ENCODE data around the gene ARL6IP6. TPM values are rescaled to one million over a fixed set of nuclear protein-coding genes. Genes with fewer than 3 reads are reported as not detected.
A peak's percentile ranks its signal among the peaks of the same experiment; 100 is the strongest.

The ARL6IP6 gene
- total and polyA plus RNA-seq, 5 donors from 2014 or later = 19.9 to 41.4 (median 33.1) TPM

DNA sequence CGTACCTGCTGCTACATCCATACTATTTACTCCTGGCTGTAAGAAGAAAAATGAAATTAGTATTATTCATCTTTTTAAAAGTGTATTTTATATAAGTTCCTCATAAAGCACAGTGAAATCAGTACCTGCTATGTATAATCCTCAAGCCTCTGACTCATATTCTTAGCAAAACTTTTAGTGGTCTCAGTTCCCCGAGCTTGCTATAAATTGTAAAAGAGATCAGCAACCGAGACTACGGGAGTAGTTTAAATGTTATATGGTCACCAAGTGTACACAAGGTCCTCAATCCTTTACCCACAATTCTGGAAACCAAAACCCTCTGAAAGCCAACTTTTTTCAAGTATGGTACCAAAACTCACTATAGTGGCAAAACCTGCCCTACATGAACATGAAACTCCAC is 25.4 kb upstream of the ARL6IP6 start:
- Histone ChIP-seq H3K9me3 (ENCODE audit: control insufficient read depth in 2 of 2, low read length in 2 of 2) (no peaks in the 10 kb centered on the region), H3K4me1 (ENCODE audit: control insufficient read depth, insufficient read depth, low read length, poor library complexity, severe bottlenecking) (peaks cover 24% of the 10 kb centered on the region), H3K36me3 (ENCODE audit: control insufficient read depth, insufficient read depth, low read length) (peaks cover 22% of the 10 kb centered on the region), H3K27ac (ENCODE audit: insufficient read depth, low read length, poor library complexity, severe bottlenecking) (no peak overlapping the region), H3K27me3 (ENCODE audit: control insufficient read depth, insufficient read depth, low read length) (no peaks in the 10 kb centered on the region), H3K4me3 (ENCODE audit: low read depth, low read length) (peak overlapping the region; percentile 82)
- H3K36me3 Mint-ChIP-seq = peaks cover 10% of the 10 kb centered on the region
- no peak overlapping the region for H3K4me3 Mint-ChIP-seq
- H3K9me3 Mint-ChIP-seq = no peaks in the 10 kb centered on the region
- H3K27me3 Mint-ChIP-seq = no peaks in the 10 kb centered on the region
- DNase-seq (peak in 1 of 3 donors; percentile 23), ATAC-seq (ENCODE audit: low read depth in 2 of 2) (no peak)
- H3K27ac Mint-ChIP-seq = peak overlapping the region in 2 of 3 donors; percentile 38 to 92
- peaks cover 40 to 54% (median 45%) of the 10 kb centered on the region in 4 donors for H3K4me1 Mint-ChIP-seq

DNA sequence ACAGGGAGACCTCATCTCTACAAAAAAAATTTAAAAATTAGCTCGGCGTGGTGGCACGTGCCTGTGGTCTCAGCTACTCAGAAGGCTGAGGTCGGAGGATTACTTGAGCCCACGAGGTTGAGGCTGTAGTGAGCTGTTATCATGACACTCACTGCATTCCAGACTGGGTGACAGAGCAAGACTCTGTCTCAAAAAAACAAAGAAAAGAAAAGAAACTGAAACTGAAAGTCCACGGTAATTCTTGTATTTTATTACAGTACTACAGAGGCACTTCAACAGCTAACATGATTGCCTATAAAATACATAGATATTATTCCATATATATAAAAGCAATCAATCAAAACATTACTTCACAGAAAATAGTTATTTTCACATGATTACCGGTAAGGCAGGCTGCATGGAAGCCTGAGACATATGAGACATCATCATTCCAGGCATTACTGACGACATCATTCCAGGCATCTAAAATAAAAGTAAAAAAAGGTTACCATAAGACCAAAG is 24.2 kb upstream of the ARL6IP6 start:
- Mint-ChIP-seq H3K4me3 (peak overlapping the region; percentile 65 to 98 (median 90)), H3K27me3 (no peaks in the 10 kb centered on the region), H3K36me3 (peaks cover 10% of the 10 kb centered on the region), H3K4me1 (peaks cover 35 to 58% (median 45%) of the 10 kb centered on the region in 4 donors), H3K9me3 (no peaks in the 10 kb centered on the region), H3K27ac (peak overlapping the region; percentile 92 to 97 (median 97))
- H3K4me1 ChIP-seq (ENCODE audit: control insufficient read depth, insufficient read depth, low read length, poor library complexity, severe bottlenecking) = peaks cover 27% of the 10 kb centered on the region
- peak overlapping the region; percentile 82 for H3K4me3 ChIP-seq (ENCODE audit: low read depth, low read length)
- H3K36me3 ChIP-seq (ENCODE audit: control insufficient read depth, insufficient read depth, low read length) = peaks cover 13% of the 10 kb centered on the region
- no peaks in the 10 kb centered on the region for H3K9me3 ChIP-seq (ENCODE audit: control insufficient read depth in 2 of 2, low read length in 2 of 2)
- H3K27me3 ChIP-seq (ENCODE audit: control insufficient read depth, insufficient read depth, low read length) = no peaks in the 10 kb centered on the region
- DNase-seq (peak; percentile 8 to 72 (median 36)), ATAC-seq (ENCODE audit: low read depth in 2 of 2) (peak; percentile 76 to 82)
- H3K27ac ChIP-seq (ENCODE audit: insufficient read depth, low read length, poor library complexity, severe bottlenecking) = peak overlapping the region; percentile 72

- Histone ChIP-seq H3K4me1 (ENCODE audit: control insufficient read depth, insufficient read depth, low read length, poor library complexity, severe bottlenecking) (peaks cover 32% of the 10 kb centered on the region), H3K9me3 (ENCODE audit: control insufficient read depth in 2 of 2, low read length in 2 of 2) (no peaks in the 10 kb centered on the region), H3K27ac (ENCODE audit: insufficient read depth, low read length, poor library complexity, severe bottlenecking) (no peak overlapping the region), H3K4me3 (ENCODE audit: low read depth, low read length) (no peak overlapping the region), H3K27me3 (ENCODE audit: control insufficient read depth, insufficient read depth, low read length) (no peaks in the 10 kb centered on the region), H3K36me3 (ENCODE audit: control insufficient read depth, insufficient read depth, low read length) (peaks cover 13% of the 10 kb centered on the region)
- Mint-ChIP-seq H3K36me3 (peaks cover 10% of the 10 kb centered on the region), H3K9me3 (no peaks in the 10 kb centered on the region), H3K27me3 (no peaks in the 10 kb centered on the region), H3K27ac (peak overlapping the region in 2 of 3 donors; percentile 14 to 25), H3K4me1 (peaks cover 40 to 66% (median 49%) of the 10 kb centered on the region in 4 donors), H3K4me3 (peak overlapping the region in 3 of 4 donors; percentile 0 to 83 (median 16))
- no peak for DNase-seq
- ATAC-seq (ENCODE audit: low read depth in 2 of 2) = no peak
Measured at GRCh38 chr2:152695763-152696162, 22.7 kb upstream of the ARL6IP6 start.

DNA sequence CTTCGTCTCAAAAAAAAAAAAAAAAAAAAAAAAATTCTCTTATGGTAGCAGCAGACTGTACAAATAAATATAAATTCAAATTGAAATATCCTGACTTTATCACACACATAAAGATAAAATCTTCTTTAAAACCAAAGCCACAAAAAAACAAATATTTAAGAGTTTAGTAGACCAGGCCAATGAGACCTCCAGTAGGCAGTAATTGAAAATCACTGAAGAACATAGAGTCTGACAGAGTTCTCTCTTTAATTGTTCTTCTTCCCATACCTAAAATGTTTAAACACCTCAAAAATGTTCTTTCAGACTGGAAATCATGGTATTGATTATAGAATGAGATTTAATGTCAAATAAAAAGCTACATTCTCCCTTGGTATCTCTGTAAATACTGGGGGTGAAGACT is 21.9 kb upstream of the ARL6IP6 start:
- H3K9me3 Mint-ChIP-seq = peaks cover 0 to 4% (median 0%) of the 10 kb centered on the region in 7 donors
- H3K4me1 Mint-ChIP-seq = peaks cover 42 to 68% (median 47%) of the 10 kb centered on the region in 4 donors
- H3K9me3 ChIP-seq (ENCODE audit: control insufficient read depth in 2 of 2, low read length in 2 of 2) = no peaks in the 10 kb centered on the region
- no peaks in the 10 kb centered on the region for H3K27me3 Mint-ChIP-seq
- H3K4me1 ChIP-seq (ENCODE audit: control insufficient read depth, insufficient read depth, low read length, poor library complexity, severe bottlenecking) = peaks cover 32% of the 10 kb centered on the region
- peaks cover 13% of the 10 kb centered on the region for H3K36me3 Mint-ChIP-seq
- H3K36me3 ChIP-seq (ENCODE audit: control insufficient read depth, insufficient read depth, low read length) = peaks cover 18% of the 10 kb centered on the region
- peak overlapping the region in 3 of 4 donors; percentile 16 to 63 (median 26) for H3K4me3 Mint-ChIP-seq
- H3K27ac ChIP-seq (ENCODE audit: insufficient read depth, low read length, poor library complexity, severe bottlenecking) = peak overlapping the region; percentile 38
- DNase-seq (no peak), ATAC-seq (ENCODE audit: low read depth in 2 of 2) (no peak)
- H3K27me3 ChIP-seq (ENCODE audit: control insufficient read depth, insufficient read depth, low read length) = no peaks in the 10 kb centered on the region
- H3K4me3 ChIP-seq (ENCODE audit: low read depth, low read length) = no peak overlapping the region
- H3K27ac Mint-ChIP-seq = no peak overlapping the region

DNA sequence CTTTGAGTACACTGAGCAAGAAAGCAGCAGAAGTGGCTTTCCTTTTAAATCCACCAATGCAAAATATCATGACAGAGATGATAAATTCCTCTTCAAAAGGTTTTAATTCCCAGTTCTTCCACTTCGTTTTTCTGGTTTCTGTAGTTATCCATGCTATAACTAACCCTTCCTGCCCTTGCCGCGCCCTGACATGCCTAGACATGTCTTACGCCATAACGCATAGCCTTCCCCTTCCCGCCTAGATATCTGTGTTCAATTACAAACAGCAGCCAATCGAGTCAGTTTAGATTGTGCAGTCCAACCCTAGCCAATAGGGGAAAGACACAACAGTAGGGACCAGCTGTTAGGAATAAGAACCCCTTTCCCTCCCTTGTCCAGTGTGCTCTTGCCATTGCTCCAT is 17.2 kb upstream of the ARL6IP6 start:
- no peak overlapping the region for H3K4me3 ChIP-seq (ENCODE audit: low read depth, low read length)
- Mint-ChIP-seq H3K27ac (peak overlapping the region in 1 of 3 donors; percentile 37), H3K4me3 (peak overlapping the region in 1 of 4 donors; percentile 6), H3K36me3 (peaks cover 34% of the 10 kb centered on the region), H3K4me1 (peaks cover 36 to 80% (median 52%) of the 10 kb centered on the region in 4 donors), H3K9me3 (peaks cover 0 to 12% (median 2%) of the 10 kb centered on the region in 7 donors), H3K27me3 (no peaks in the 10 kb centered on the region)
- ATAC-seq (ENCODE audit: low read depth in 2 of 2) (no peak), DNase-seq (no peak)
- H3K27me3 ChIP-seq (ENCODE audit: control insufficient read depth, insufficient read depth, low read length) = no peaks in the 10 kb centered on the region
- H3K27ac ChIP-seq (ENCODE audit: insufficient read depth, low read length, poor library complexity, severe bottlenecking) = no peak overlapping the region
- H3K9me3 ChIP-seq (ENCODE audit: control insufficient read depth in 2 of 2, low read length in 2 of 2) = no peaks in the 10 kb centered on the region
- peaks cover 25% of the 10 kb centered on the region for H3K36me3 ChIP-seq (ENCODE audit: control insufficient read depth, insufficient read depth, low read length)
- peaks cover 13% of the 10 kb centered on the region for H3K4me1 ChIP-seq (ENCODE audit: control insufficient read depth, insufficient read depth, low read length, poor library complexity, severe bottlenecking)

DNA sequence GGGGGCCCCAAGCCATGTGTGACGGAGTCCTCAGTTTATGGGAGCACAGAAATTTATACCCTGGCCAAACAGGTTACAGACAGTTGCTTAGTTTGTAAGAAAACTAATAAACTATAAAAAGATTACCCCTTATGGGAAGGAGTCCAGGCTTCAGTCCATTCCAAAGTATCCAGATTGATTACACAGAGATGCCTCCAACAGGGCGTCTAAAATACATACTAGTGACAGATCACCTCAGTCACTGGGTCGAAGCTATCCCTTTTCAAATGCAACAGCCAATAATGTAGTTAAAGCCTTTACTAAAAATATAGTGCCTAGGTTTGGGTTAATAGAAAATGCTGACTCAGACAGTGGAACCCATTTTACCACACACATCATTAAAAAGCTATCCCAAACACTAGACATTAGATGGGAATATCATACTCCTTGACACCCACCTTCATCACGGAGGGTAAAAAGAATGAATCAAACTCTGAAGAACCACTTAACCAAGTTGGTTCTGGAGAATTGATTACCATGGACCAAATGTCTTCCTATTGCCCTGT is 11.9 kb upstream of the ARL6IP6 start:
- Histone ChIP-seq H3K36me3 (ENCODE audit: control insufficient read depth, insufficient read depth, low read length) (peaks cover 33% of the 10 kb centered on the region), H3K27ac (ENCODE audit: insufficient read depth, low read length, poor library complexity, severe bottlenecking) (no peak overlapping the region), H3K4me1 (ENCODE audit: control insufficient read depth, insufficient read depth, low read length, poor library complexity, severe bottlenecking) (peaks cover 13% of the 10 kb centered on the region), H3K27me3 (ENCODE audit: control insufficient read depth, insufficient read depth, low read length) (no peaks in the 10 kb centered on the region), H3K9me3 (ENCODE audit: control insufficient read depth in 2 of 2, low read length in 2 of 2) (no peaks in the 10 kb centered on the region), H3K4me3 (ENCODE audit: low read depth, low read length) (no peak overlapping the region)
- ATAC-seq (ENCODE audit: low read depth in 2 of 2) = no peak
- H3K27ac Mint-ChIP-seq = peak overlapping the region in 1 of 3 donors; percentile 51
- no peak overlapping the region for H3K4me3 Mint-ChIP-seq
- peaks cover 40 to 91% (median 63%) of the 10 kb centered on the region in 4 donors for H3K4me1 Mint-ChIP-seq
- DNase-seq = no peak
- H3K36me3 Mint-ChIP-seq = peaks cover 64% of the 10 kb centered on the region
- no peaks in the 10 kb centered on the region for H3K27me3 Mint-ChIP-seq
- peaks cover 0 to 12% (median under 1%) of the 10 kb centered on the region in 7 donors for H3K9me3 Mint-ChIP-seq

DNA sequence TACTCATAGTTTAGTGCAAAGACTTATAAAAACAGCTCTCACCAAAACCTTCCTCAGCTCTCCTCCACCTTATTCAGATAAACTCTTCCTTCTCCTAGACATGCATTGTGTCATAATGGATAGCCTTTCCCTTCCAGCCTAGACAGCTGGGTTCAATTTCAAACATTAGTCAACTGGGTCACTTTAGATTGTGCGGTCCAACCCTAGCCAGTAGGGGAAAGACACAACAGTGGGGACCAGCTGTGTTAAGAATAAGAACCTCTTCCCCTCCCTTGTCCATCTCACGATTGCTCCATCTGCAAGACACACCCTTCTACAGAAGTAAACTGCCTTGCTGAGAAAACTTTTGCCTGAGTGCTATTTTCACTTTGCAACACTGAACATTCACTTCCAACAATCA is 9.7 kb upstream of the ARL6IP6 start:
- Histone ChIP-seq H3K27me3 (ENCODE audit: control insufficient read depth, insufficient read depth, low read length) (no peaks in the 10 kb centered on the region), H3K9me3 (ENCODE audit: control insufficient read depth in 2 of 2, low read length in 2 of 2) (no peaks in the 10 kb centered on the region), H3K4me1 (ENCODE audit: control insufficient read depth, insufficient read depth, low read length, poor library complexity, severe bottlenecking) (peaks cover 18% of the 10 kb centered on the region), H3K27ac (ENCODE audit: insufficient read depth, low read length, poor library complexity, severe bottlenecking) (no peak overlapping the region), H3K4me3 (ENCODE audit: low read depth, low read length) (no peak overlapping the region), H3K36me3 (ENCODE audit: control insufficient read depth, insufficient read depth, low read length) (peaks cover 28% of the 10 kb centered on the region)
- peaks cover 0 to 5% (median 0%) of the 10 kb centered on the region in 7 donors for H3K9me3 Mint-ChIP-seq
- DNase-seq (no peak), ATAC-seq (ENCODE audit: low read depth in 2 of 2) (no peak)
- H3K4me3 Mint-ChIP-seq = peak overlapping the region in 1 of 4 donors; percentile 39
- peaks cover 52% of the 10 kb centered on the region for H3K36me3 Mint-ChIP-seq
- peaks cover 35 to 91% (median 66%) of the 10 kb centered on the region in 4 donors for H3K4me1 Mint-ChIP-seq
- H3K27ac Mint-ChIP-seq = no peak overlapping the region
- H3K27me3 Mint-ChIP-seq = no peaks in the 10 kb centered on the region

DNA sequence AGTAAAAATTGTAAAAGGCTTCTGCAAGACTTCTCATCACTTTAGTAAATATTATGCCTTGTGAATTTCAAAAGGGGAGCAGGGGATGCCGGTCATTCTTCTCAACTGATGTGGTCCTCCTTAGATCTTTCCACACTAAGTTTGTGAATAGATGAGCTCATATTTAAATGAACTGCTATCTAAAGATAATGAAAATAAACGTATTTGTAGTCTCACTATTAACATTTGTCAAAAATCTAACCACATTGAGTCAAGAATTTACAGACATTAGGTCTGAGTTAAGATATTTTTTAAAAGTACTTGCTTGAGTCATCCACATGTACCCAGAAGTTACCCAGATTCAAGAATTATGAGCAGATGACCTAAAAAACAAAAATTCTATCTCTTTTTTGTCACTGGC is 7.7 kb upstream of the ARL6IP6 start:
- peaks cover 29% of the 10 kb centered on the region for H3K4me1 ChIP-seq (ENCODE audit: control insufficient read depth, insufficient read depth, low read length, poor library complexity, severe bottlenecking)
- H3K27me3 Mint-ChIP-seq = no peaks in the 10 kb centered on the region
- H3K9me3 Mint-ChIP-seq = peaks cover 0 to 5% (median 0%) of the 10 kb centered on the region in 7 donors
- no peak overlapping the region for H3K4me3 ChIP-seq (ENCODE audit: low read depth, low read length)
- no peak overlapping the region for H3K27ac Mint-ChIP-seq
- no peak for DNase-seq
- peaks cover 57% of the 10 kb centered on the region for H3K36me3 Mint-ChIP-seq
- H3K9me3 ChIP-seq (ENCODE audit: control insufficient read depth in 2 of 2, low read length in 2 of 2) = no peaks in the 10 kb centered on the region
- no peaks in the 10 kb centered on the region for H3K27me3 ChIP-seq (ENCODE audit: control insufficient read depth, insufficient read depth, low read length)
- H3K4me3 Mint-ChIP-seq = no peak overlapping the region
- no peak overlapping the region for H3K27ac ChIP-seq (ENCODE audit: insufficient read depth, low read length, poor library complexity, severe bottlenecking)
- peaks cover 32% of the 10 kb centered on the region for H3K36me3 ChIP-seq (ENCODE audit: control insufficient read depth, insufficient read depth, low read length)
- no peak for ATAC-seq (ENCODE audit: low read depth in 2 of 2)
- peaks cover 28 to 88% (median 64%) of the 10 kb centered on the region in 4 donors for H3K4me1 Mint-ChIP-seq

Measured in CD4-positive, CD25-positive, alpha-beta regulatory T cell (primary cell).